NT2/D1 (cell line): ENCODE results near the gene DRAM1.
A peak's percentile ranks its signal among the peaks of the same experiment; 100 is the strongest.
"Not testable (repeated sequence)": the region's sequence is repeated elsewhere in the genome, so short reads cannot be mapped to it uniquely, and the experiment has no call there.

Source experiments
- DNase-seq: peaks from one replicate; pipeline ENCODE4 v3.0.0-alpha.2; 2011; ENCODE audit warnings: low read depth, low spot score
- H3K27me3 ChIP-seq: 2 replicates; pipeline ENCODE4 v1.6.0; 2011; ENCODE audit warnings: mild to moderate bottlenecking; ENCODE audit not compliant: insufficient read length, insufficient read depth
- H3K36me3 ChIP-seq: 2 replicates; pipeline ENCODE4 v1.6.1; 2011; ENCODE audit warnings: mild to moderate bottlenecking, low read length, mixed read lengths; ENCODE audit not compliant: insufficient read depth, insufficient read length
- H3K4me1 ChIP-seq: 2 replicates; pipeline ENCODE4 v1.5.1; 2011; ENCODE audit not compliant: insufficient read depth, insufficient read length
- H3K4me3 ChIP-seq: 2 replicates; pipeline ENCODE4 v1.5.1; 2011; ENCODE audit warnings: low read depth; ENCODE audit not compliant: insufficient read length
- H3K9ac ChIP-seq: 2 replicates; pipeline ENCODE4 v1.6.0; 2011; ENCODE audit warnings: low read depth; ENCODE audit not compliant: insufficient read length
- H3K9me3 ChIP-seq: 2 replicates; pipeline ENCODE4 v1.5.1; 2011; ENCODE audit warnings: mild to moderate bottlenecking, low read length; ENCODE audit not compliant: insufficient read depth
- SUZ12 ChIP-seq: IDR thresholded peaks from 2 replicates; pipeline ENCODE4 v1.6.1; 2011; ENCODE audit not compliant: insufficient read length, insufficient read depth; ENCODE audit errors: extremely low read depth
- YY1 ChIP-seq: IDR thresholded peaks from 2 replicates; pipeline ENCODE4 v1.6.1; 2011; ENCODE audit not compliant: insufficient read length, insufficient read depth
- ZNF274 ChIP-seq: IDR thresholded peaks from 2 replicates; pipeline ENCODE4 v1.6.1; 2011; ENCODE audit warnings: mild to moderate bottlenecking, low read depth, low read length

DRAM1 gene

GRCh38 chr12:101862245-101862644 is 15.1 kb upstream of the DRAM1 start:
- Histone ChIP-seq H3K27me3 (no peaks in the 10 kb centered on the region), H3K36me3 (no peaks in the 10 kb centered on the region), H3K4me3 (no peak overlapping the region), H3K4me1 (peaks cover 3% of the 10 kb centered on the region), H3K9me3 (peaks cover 12% of the 10 kb centered on the region), H3K9ac (no peak overlapping the region)
- no peak for TF ChIP-seq ZNF274
- no peak for TF ChIP-seq SUZ12
- no peak for TF ChIP-seq YY1
- DNase-seq = no peak

DNA sequence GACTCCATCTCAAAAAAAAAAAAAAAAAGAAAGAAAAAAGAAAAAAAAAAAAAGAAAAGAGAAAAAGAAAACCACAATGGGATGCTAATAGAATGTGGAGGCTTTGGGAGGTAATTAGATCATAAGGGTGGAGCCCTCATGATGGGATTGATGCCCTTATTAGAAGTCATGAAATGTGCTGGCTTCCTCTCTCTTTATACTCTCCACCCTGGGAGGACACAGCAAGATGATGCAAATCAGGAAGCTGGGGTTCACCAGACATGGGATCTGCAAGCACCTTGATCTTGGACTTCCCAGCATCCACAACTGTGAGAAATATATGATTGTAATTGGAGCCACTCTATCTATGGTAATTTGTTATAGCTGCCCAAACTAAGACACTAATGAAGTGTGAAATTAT is 13.4 kb upstream of the DRAM1 start:
- TF ChIP-seq YY1 (no peak), SUZ12 (no peak), ZNF274 (no peak)
- H3K4me3 ChIP-seq = no peak overlapping the region
- no peak for DNase-seq
- no peaks in the 10 kb centered on the region for H3K36me3 ChIP-seq
- H3K4me1 ChIP-seq = peaks cover 3% of the 10 kb centered on the region
- no peaks in the 10 kb centered on the region for H3K27me3 ChIP-seq
- H3K9ac ChIP-seq = no peak overlapping the region
- H3K9me3 ChIP-seq = peaks cover 12% of the 10 kb centered on the region

GRCh38 chr12:101866615-101867373 is 10.6 kb upstream of the DRAM1 start:
- no peak for DNase-seq

GRCh38 chr12:101867619-101868018 is 9.8 kb upstream of the DRAM1 start:
- not testable (repeated sequence) for H3K4me1 ChIP-seq, H3K9ac ChIP-seq, DNase-seq

More at GRCh38 chr12:101866615-101867373, 10.6 kb upstream of the DRAM1 start:
- H3K4me3 ChIP-seq = no peak overlapping the region
- H3K9me3 ChIP-seq = peaks cover 17% of the 10 kb centered on the region
- H3K9ac ChIP-seq = no peak overlapping the region
- no peak for TF ChIP-seq SUZ12
- TF ChIP-seq YY1 = no peak
- no peak for TF ChIP-seq ZNF274
- no peaks in the 10 kb centered on the region for H3K27me3 ChIP-seq
- H3K36me3 ChIP-seq = no peaks in the 10 kb centered on the region
- peaks cover 3% of the 10 kb centered on the region for H3K4me1 ChIP-seq

DNA sequence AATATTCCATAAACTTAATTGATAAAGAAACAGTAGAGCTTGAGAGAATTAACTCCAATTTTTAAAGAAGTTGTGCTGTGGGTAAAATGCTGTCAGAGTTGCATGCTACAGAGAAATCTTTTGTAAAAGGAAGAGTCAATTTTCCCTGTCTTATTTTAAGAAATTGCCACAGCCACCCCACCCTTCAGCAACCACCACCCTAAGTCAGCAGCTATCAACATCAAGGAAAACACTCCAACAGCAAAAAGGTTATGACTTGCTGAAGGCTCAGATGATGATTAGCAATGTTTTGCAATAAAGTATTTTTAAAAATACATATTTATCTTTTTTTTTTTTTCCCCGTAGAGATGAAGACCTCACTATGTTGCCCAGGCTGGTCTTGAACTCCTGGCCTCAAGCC is 6.5 kb upstream of the DRAM1 start:
- H3K4me3 ChIP-seq = no peak overlapping the region
- no peak for DNase-seq
- H3K4me1 ChIP-seq = peaks cover 3% of the 10 kb centered on the region
- no peaks in the 10 kb centered on the region for H3K36me3 ChIP-seq
- no peaks in the 10 kb centered on the region for H3K27me3 ChIP-seq
- no peak overlapping the region for H3K9ac ChIP-seq
- peaks cover 5% of the 10 kb centered on the region; the same call in 1 of the 2 replicates for H3K9me3 ChIP-seq
- TF ChIP-seq ZNF274 = no peak
- no peak for TF ChIP-seq YY1
- no peak for TF ChIP-seq SUZ12

More at GRCh38 chr12:101867619-101868018, 9.8 kb upstream of the DRAM1 start:
- not testable (repeated sequence) for H3K27me3 ChIP-seq, H3K4me3 ChIP-seq, H3K36me3 ChIP-seq
- H3K9me3 ChIP-seq = peaks cover 17% of the 10 kb centered on the region

GRCh38 chr12:101875162-101875561 is 2.2 kb upstream of the DRAM1 start:
- Histone ChIP-seq H3K4me1 (no peaks in the 10 kb centered on the region), H3K9ac (no peak overlapping the region), H3K27me3 (peaks cover 15% of the 10 kb centered on the region), H3K36me3 (no peaks in the 10 kb centered on the region), H3K4me3 (no peak overlapping the region), H3K9me3 (no peaks in the 10 kb centered on the region)
- no peak for TF ChIP-seq ZNF274
- no peak for TF ChIP-seq SUZ12
- DNase-seq = no peak

- Histone ChIP-seq H3K36me3 (no peaks in the 10 kb centered on the region), H3K4me1 (no peaks in the 10 kb centered on the region), H3K9me3 (no peaks in the 10 kb centered on the region), H3K9ac (peak overlapping the region; percentile 91), H3K4me3 (peak overlapping the region; percentile 81), H3K27me3 (peaks cover 15% of the 10 kb centered on the region)
- no peak for TF ChIP-seq YY1
- DNase-seq = no peak
Observed at GRCh38 chr12:101876322-101876860, 989 bp upstream of the DRAM1 start.

DNA sequence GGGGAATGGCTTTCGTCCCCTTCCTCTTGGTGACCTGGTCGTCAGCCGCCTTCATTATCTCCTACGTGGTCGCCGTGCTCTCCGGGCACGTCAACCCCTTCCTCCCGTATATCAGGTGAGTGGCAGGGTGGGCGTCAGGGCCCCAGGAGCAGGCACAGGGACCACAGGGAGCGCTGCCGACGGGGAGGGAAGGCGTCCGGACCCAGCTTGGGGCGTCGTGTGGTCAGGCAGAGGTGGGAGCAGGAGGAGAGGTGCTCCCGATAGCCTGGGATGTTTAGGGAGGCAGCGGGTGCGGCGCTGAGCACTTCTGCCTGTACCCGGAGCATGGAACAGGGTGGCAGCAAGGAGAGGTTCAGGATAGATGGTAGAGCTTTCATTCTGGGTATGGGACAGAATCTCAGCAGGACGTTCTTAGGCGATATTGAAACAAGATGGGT is 444 bp downstream of the DRAM1 start:
- peak overlapping the region; percentile 91 for H3K9ac ChIP-seq
- DNase-seq = no peak
- H3K9me3 ChIP-seq = no peaks in the 10 kb centered on the region
- peak overlapping the region; percentile 81 for H3K4me3 ChIP-seq
- no peaks in the 10 kb centered on the region for H3K36me3 ChIP-seq
- TF ChIP-seq SUZ12 (no peak), ZNF274 (no peak), YY1 (no peak)
- peaks cover 15% of the 10 kb centered on the region for H3K27me3 ChIP-seq
- H3K4me1 ChIP-seq = no peaks in the 10 kb centered on the region
